Adrenal gland (tissue), 5 donors: ENCODE data around the gene GPR142.

Experiments
- POLR2A ChIP-seq, 2 donors: fragments of 450-650 bp; IDR thresholded peaks; one replicate each; pipeline ENCODE4 v1.6.1; 2017; ENCODE audit warnings: antibody characterized with exemption in 2 of 2, mild to moderate bottlenecking in 2 of 2, moderate library complexity in 1 of 2
- TF ChIP-seq, protein P1 (sequence below), 6 experiments: fragments of 450-650 bp in 4 of 6; fragments of 200-600 bp in 2 of 6; sonication (generic) in 1 of 6; IDR thresholded peaks; 1 replicate in 5 of 6; 2 replicates in 1 of 6; pipeline versions ENCODE4 v1.5.1 to v1.8.0; 2016 to 2021; ENCODE audit warnings: antibody characterized with exemption in 6 of 6, mild to moderate bottlenecking in 2 of 6, moderate library complexity in 1 of 6
- donor health status: DM: no; HTN: no; CAD: no.

GRCh38 chr17:74343121-74343520 is 24.2 kb upstream of the GPR142 start:
- TF ChIP-seq, protein P1, sequence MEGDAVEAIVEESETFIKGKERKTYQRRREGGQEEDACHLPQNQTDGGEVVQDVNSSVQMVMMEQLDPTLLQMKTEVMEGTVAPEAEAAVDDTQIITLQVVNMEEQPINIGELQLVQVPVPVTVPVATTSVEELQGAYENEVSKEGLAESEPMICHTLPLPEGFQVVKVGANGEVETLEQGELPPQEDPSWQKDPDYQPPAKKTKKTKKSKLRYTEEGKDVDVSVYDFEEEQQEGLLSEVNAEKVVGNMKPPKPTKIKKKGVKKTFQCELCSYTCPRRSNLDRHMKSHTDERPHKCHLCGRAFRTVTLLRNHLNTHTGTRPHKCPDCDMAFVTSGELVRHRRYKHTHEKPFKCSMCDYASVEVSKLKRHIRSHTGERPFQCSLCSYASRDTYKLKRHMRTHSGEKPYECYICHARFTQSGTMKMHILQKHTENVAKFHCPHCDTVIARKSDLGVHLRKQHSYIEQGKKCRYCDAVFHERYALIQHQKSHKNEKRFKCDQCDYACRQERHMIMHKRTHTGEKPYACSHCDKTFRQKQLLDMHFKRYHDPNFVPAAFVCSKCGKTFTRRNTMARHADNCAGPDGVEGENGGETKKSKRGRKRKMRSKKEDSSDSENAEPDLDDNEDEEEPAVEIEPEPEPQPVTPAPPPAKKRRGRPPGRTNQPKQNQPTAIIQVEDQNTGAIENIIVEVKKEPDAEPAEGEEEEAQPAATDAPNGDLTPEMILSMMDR (IDR thresholded peaks at IDR 0.05): no peak
- TF ChIP-seq POLR2A (IDR thresholded peaks at IDR 0.05): no peak
